Activated CD8-positive, alpha-beta memory T cell treated with anti-CD3 and anti-CD28 coated beads, Interleukin-2, amount 50 U/mL, for 1 hour (primary cell): ENCODE data around the gene STARD13.

Experiments used
- DNase-seq: peaks from one replicate; pipeline ENCODE4 v3.0.0-alpha.2; 2020; ENCODE audit errors: extremely low read depth

The STARD13 gene

GRCh38 chr13:33228648-33229445, 56.7 kb downstream of the STARD13 start:
- no peak for DNase-seq

- no peak for DNase-seq
These were observed 57.5 kb downstream of the STARD13 start for GRCh38 chr13:33227927-33228647.

GRCh38 chr13:33224686-33225085, 60.9 kb downstream of the STARD13 start:
- DNase-seq: no peak

GRCh38 chr13:33224191-33224590, 61.4 kb downstream of the STARD13 start:
- no peak for DNase-seq

- no peak for DNase-seq
These were observed 65.6 kb downstream of the STARD13 start for GRCh38 chr13:33219926-33220325.

- no peak for DNase-seq
These were observed 67.1 kb downstream of the STARD13 start for GRCh38 chr13:33218426-33218825.

GRCh38 chr13:33218020-33218419, 67.5 kb downstream of the STARD13 start:
- DNase-seq: no peak

- no peak for DNase-seq
These were observed 68.3 kb downstream of the STARD13 start for GRCh38 chr13:33217256-33217655.

GRCh38 chr13:33213797-33214196, 71.8 kb downstream of the STARD13 start:
- no peak for DNase-seq

- no peak for DNase-seq
These were observed 72.4 kb downstream of the STARD13 start for GRCh38 chr13:33213024-33213768.

- DNase-seq: no peak
These were observed 73.2 kb downstream of the STARD13 start for GRCh38 chr13:33212396-33212795.

GRCh38 chr13:33210090-33210489, 75.5 kb downstream of the STARD13 start:
- no peak for DNase-seq

- DNase-seq: no peak
These were observed 77.0 kb downstream of the STARD13 start for GRCh38 chr13:33208290-33209220.

GRCh38 chr13:33207615-33207961, 78.0 kb downstream of the STARD13 start:
- DNase-seq: no peak

GRCh38 chr13:33206945-33207614, 78.5 kb downstream of the STARD13 start:
- no peak for DNase-seq

- DNase-seq: no peak
These were observed 79.1 kb downstream of the STARD13 start for GRCh38 chr13:33206425-33206824.

GRCh38 chr13:33205804-33206221, 79.7 kb downstream of the STARD13 start:
- no peak for DNase-seq

GRCh38 chr13:33205224-33205623, 80.3 kb downstream of the STARD13 start:
- no peak for DNase-seq

GRCh38 chr13:33204130-33204927, 81.2 kb downstream of the STARD13 start:
- no peak for DNase-seq

- no peak for DNase-seq
These were observed 82.8 kb downstream of the STARD13 start for GRCh38 chr13:33202644-33203169.
